Neuronal stem cell (in vitro differentiated cells): ENCODE measurements around the gene MSH5.

Source experiments
- DNase-seq: peaks from one replicate; pipeline ENCODE4 v3.0.0-alpha.2; 2013; ENCODE audit warnings: low spot score
- H2AFZ ChIP-seq: one replicate; pipeline ENCODE4 v1.6.1; 2013; ENCODE audit warnings: mild to moderate bottlenecking, low read length, inconsistent platforms
- H2AK5ac ChIP-seq: 2 replicates; pipeline ENCODE4 v1.6.1; 2013; ENCODE audit warnings: low read depth, mild to moderate bottlenecking, inconsistent platforms, low read length, moderate library complexity, mixed read lengths
- H2BK120ac ChIP-seq: 2 replicates; pipeline ENCODE4 v1.6.1; 2013; ENCODE audit warnings: low read depth, mild to moderate bottlenecking, inconsistent platforms, low read length, moderate library complexity, mixed read lengths
- H2BK12ac ChIP-seq: one replicate; pipeline ENCODE4 v1.6.1; 2013; ENCODE audit warnings: low read length, inconsistent platforms
- H2BK15ac ChIP-seq: 2 replicates; pipeline ENCODE4 v1.6.1; 2013; ENCODE audit warnings: mild to moderate bottlenecking, low read length, inconsistent platforms, mixed read lengths
- H2BK5ac ChIP-seq: one replicate; pipeline ENCODE4 v1.6.1; 2013; ENCODE audit warnings: inconsistent platforms, mild to moderate bottlenecking, low read length, moderate library complexity
- H3K14ac ChIP-seq: one replicate; pipeline ENCODE4 v1.6.1; 2013; ENCODE audit warnings: low read length, inconsistent platforms
- H3K18ac ChIP-seq: 2 replicates; pipeline ENCODE4 v1.6.1; 2013; ENCODE audit warnings: low read length, inconsistent platforms
- H3K23ac ChIP-seq: 2 replicates; pipeline ENCODE4 v1.6.1; 2013; ENCODE audit warnings: low read depth, mild to moderate bottlenecking, mixed read lengths, low read length, inconsistent platforms; ENCODE audit not compliant: poor library complexity
- H3K27ac ChIP-seq: replicated peaks from 3 replicates; pipeline ENCODE4 v1.5.1; 2013; ENCODE audit warnings: low read length, inconsistent platforms
- H3K27me3 ChIP-seq, 3 experiments: 2 replicates each; pipeline ENCODE4 v1.6.1; 2013; ENCODE audit warnings: low read length in 3 of 3, mild to moderate bottlenecking in 2 of 3, inconsistent platforms in 1 of 3, low read depth in 1 of 3, mixed read lengths in 1 of 3, moderate library complexity in 1 of 3; ENCODE audit not compliant: control insufficient read depth in 3 of 3, insufficient read depth in 3 of 3
- H3K36me3 ChIP-seq, 2 donors: replicated peaks in 1 of 2; 2 replicates each; pipeline ENCODE4 v1.6.1; 2013; ENCODE audit warnings: low read length in 2 of 2; ENCODE audit not compliant: control insufficient read depth in 2 of 2, insufficient read depth in 2 of 2
- H3K4ac ChIP-seq: 2 replicates; pipeline ENCODE4 v1.6.1; 2013; ENCODE audit warnings: inconsistent platforms, mild to moderate bottlenecking, low read length, moderate library complexity
- H3K4me1 ChIP-seq, 2 donors: 1 replicate in 1 of 2; 2 replicates in 1 of 2; pipeline ENCODE4 v1.6.1; 2013; ENCODE audit warnings: low read length in 2 of 2, low read depth in 1 of 2; ENCODE audit not compliant: control insufficient read depth in 2 of 2, insufficient read depth in 1 of 2
- H3K4me2 ChIP-seq: one replicate; pipeline ENCODE4 v1.6.1; 2013; ENCODE audit warnings: mild to moderate bottlenecking, low read length, inconsistent platforms; ENCODE audit not compliant: insufficient read depth, poor library complexity, severe bottlenecking
- H3K4me3 ChIP-seq, 2 donors: 2 replicates each; pipeline ENCODE4 v1.5.1; 2013; ENCODE audit warnings: low read length in 2 of 2, mild to moderate bottlenecking in 2 of 2, inconsistent platforms in 1 of 2, moderate library complexity in 1 of 2
- H3K79me1 ChIP-seq: one replicate; pipeline ENCODE4 v1.6.1; 2013; ENCODE audit warnings: low read depth, mild to moderate bottlenecking, inconsistent platforms, low read length, moderate library complexity
- H3K9ac ChIP-seq: one replicate; pipeline ENCODE4 v1.6.1; 2013; ENCODE audit warnings: mild to moderate bottlenecking, low read depth, low read length, inconsistent platforms; ENCODE audit not compliant: poor library complexity
- H3K9me3 ChIP-seq, 2 donors: replicated peaks in 1 of 2; 2 replicates each; pipeline versions ENCODE3 to v1.6.1; 2013; ENCODE audit warnings: low read length in 2 of 2, mild to moderate bottlenecking in 2 of 2, inconsistent platforms in 1 of 2, low read depth in 1 of 2, mixed read lengths in 1 of 2, moderate library complexity in 1 of 2; ENCODE audit not compliant: control insufficient read depth in 2 of 2, insufficient read depth in 1 of 2
- H4K8ac ChIP-seq: one replicate; pipeline ENCODE4 v1.6.1; 2013; ENCODE audit warnings: low read depth, mild to moderate bottlenecking, inconsistent platforms, low read length, moderate library complexity
- H4K91ac ChIP-seq: one replicate; pipeline ENCODE4 v1.6.1; 2013; ENCODE audit warnings: low read length, low read depth, mild to moderate bottlenecking, inconsistent platforms; ENCODE audit not compliant: poor library complexity
- WGBS, 2 donors: extraction: QIAGEN DNeasy Blood & Tissue Kit; methylation state at CpG; one replicate each; pipeline ENCODE4 v1.1.7; 2013; ENCODE audit warnings: missing lambda C conversion rate in 2 of 2, mixed read lengths in 1 of 2; ENCODE audit not compliant: insufficient read length in 2 of 2, insufficient replicate concordance in 1 of 2; ENCODE audit errors: extremely low coverage in 2 of 2; 5-methylcytosine and 5-hydroxymethylcytosine counted together

The MSH5 gene

DNA sequence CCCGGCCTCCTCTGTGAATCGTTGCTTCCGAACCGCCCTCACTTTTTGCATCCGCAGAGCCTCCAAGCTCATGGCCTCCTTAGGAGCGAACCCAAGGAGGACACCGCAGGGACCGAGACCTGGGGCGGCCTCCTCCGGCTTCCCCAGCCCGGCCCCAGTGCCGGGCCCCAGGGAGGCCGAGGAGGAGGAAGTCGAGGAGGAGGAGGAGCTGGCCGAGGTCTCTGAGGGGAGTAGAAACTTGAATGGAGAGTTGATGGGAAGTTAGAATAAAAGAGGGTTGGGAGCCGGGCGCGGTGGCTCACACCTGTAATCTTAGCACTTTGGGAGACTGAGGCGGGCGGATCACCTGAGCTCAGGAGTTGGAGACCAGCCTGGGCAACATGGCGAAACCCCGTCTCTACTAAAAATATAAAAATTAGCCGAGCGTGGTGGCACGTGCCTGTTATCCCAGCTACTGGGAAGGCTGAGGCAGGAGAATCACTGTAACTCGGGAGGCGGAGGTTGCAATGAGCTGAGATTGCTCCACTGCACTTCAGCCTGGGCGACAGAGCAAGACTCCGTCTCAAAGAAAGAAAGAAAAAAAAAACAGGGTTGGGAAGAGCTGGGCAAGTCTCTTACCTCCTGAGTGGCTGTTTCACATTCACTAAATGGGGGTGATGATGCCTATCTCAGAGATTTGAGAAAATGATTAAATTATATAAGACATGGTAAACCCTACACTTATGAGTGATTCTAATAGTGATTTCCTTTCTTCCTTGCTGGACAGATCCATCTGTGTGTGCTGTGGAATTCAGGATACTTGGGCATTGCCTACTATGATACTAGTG lies 805 bp downstream of the MSH5 start:
- DNase-seq, result no peak
- Histone ChIP-seq H3K9ac (peak overlapping the region; percentile 84), H3K23ac (peak overlapping the region; percentile 94), H3K9me3 (no peaks in the 10 kb centered on the region), H2BK5ac (peak overlapping the region; percentile 94), H3K4me1 (peaks cover 25 to 30% of the 10 kb centered on the region in 2 donors), H3K27me3 (no peaks in the 10 kb centered on the region), H3K14ac (peak overlapping the region; percentile 89), H4K91ac (peak overlapping the region; percentile 92), H2BK15ac (peak overlapping the region; percentile 74), H2AK5ac (peak overlapping the region; percentile 99), H3K18ac (peak overlapping the region; percentile 95), H3K27ac (peak overlapping the region; percentile 80), H2BK120ac (peak overlapping the region; percentile 47), H3K36me3 (peaks cover 7 to 47% of the 10 kb centered on the region in 2 donors), H3K4ac (peak overlapping the region; percentile 80), H2AFZ (peak overlapping the region; percentile 33), H3K4me3 (peak overlapping the region; percentile 71 to 85), H2BK12ac (peak overlapping the region; percentile 14), H3K4me2 (peak overlapping the region; percentile 83), H3K79me1 (peaks cover 3% of the 10 kb centered on the region), H4K8ac (peak overlapping the region; percentile 84)
- WGBS, 2 donors, result no CpG with 5 or more reads among the region's 29 CpGs

- no peak overlapping the region for H2BK120ac ChIP-seq
- H3K18ac ChIP-seq, result no peak overlapping the region
- no peak overlapping the region for H2BK15ac ChIP-seq
- H3K4me3 ChIP-seq, result no peak overlapping the region
- no peak overlapping the region for H3K4me2 ChIP-seq
- H3K4me1 ChIP-seq, result peaks cover 22 to 26% of the 10 kb centered on the region in 2 donors
- no peak overlapping the region for H2AFZ ChIP-seq
- no peak for DNase-seq
- no peak overlapping the region for H3K14ac ChIP-seq
- H3K9me3 ChIP-seq, result no peaks in the 10 kb centered on the region
- peak overlapping the region; percentile 19 for H4K91ac ChIP-seq
- no peak overlapping the region for H2AK5ac ChIP-seq
- no peak overlapping the region for H2BK12ac ChIP-seq
- H3K27me3 ChIP-seq, result no peaks in the 10 kb centered on the region
- H3K9ac ChIP-seq, result no peak overlapping the region
- no peak overlapping the region for H3K23ac ChIP-seq
- WGBS, 2 donors, result no CpG with 5 or more reads among the region's 2 CpGs
- peaks cover 7 to 51% of the 10 kb centered on the region in 2 donors for H3K36me3 ChIP-seq
- no peak overlapping the region for H3K27ac ChIP-seq
- H3K79me1 ChIP-seq, result peaks cover 1% of the 10 kb centered on the region
- no peak overlapping the region for H4K8ac ChIP-seq
- no peak overlapping the region for H2BK5ac ChIP-seq
- H3K4ac ChIP-seq, result no peak overlapping the region
These were observed 2.0 kb downstream of the MSH5 start for GRCh38 chr6:31741815-31742214.

GRCh38 chr6:31742894-31743293 lies 3.1 kb downstream of the MSH5 start:
- Histone ChIP-seq H3K14ac (no peak overlapping the region), H3K9ac (peak overlapping the region; percentile 13), H2AK5ac (no peak overlapping the region), H4K91ac (no peak overlapping the region), H4K8ac (no peak overlapping the region), H3K27ac (no peak overlapping the region), H3K36me3 (peaks cover 12 to 62% of the 10 kb centered on the region in 2 donors), H2BK120ac (no peak overlapping the region), H2BK15ac (no peak overlapping the region), H3K4ac (no peak overlapping the region), H3K9me3 (no peaks in the 10 kb centered on the region), H2BK12ac (peak overlapping the region; percentile 18), H3K79me1 (no peaks in the 10 kb centered on the region), H2AFZ (no peak overlapping the region), H3K4me2 (no peak overlapping the region), H3K27me3 (no peaks in the 10 kb centered on the region), H3K4me3 (no peak overlapping the region), H2BK5ac (no peak overlapping the region), H3K4me1 (peaks cover 16 to 22% of the 10 kb centered on the region in 2 donors), H3K18ac (no peak overlapping the region), H3K23ac (no peak overlapping the region)
- DNase-seq, result no peak
- no CpG with 5 or more reads among the region's 3 CpGs for WGBS, 2 donors

GRCh38 chr6:31744422-31744821 lies 4.6 kb downstream of the MSH5 start:
- Histone ChIP-seq H4K8ac (no peak overlapping the region), H3K9ac (no peak overlapping the region), H3K4me3 (no peak overlapping the region), H3K27me3 (no peaks in the 10 kb centered on the region), H2BK5ac (no peak overlapping the region), H3K27ac (no peak overlapping the region), H2BK120ac (no peak overlapping the region), H2BK15ac (no peak overlapping the region), H3K4ac (no peak overlapping the region), H2AK5ac (no peak overlapping the region), H3K23ac (no peak overlapping the region), H3K4me1 (peaks cover 2 to 8% of the 10 kb centered on the region in 2 donors), H2BK12ac (no peak overlapping the region), H3K4me2 (no peak overlapping the region), H2AFZ (no peak overlapping the region), H3K79me1 (no peaks in the 10 kb centered on the region), H4K91ac (no peak overlapping the region), H3K14ac (no peak overlapping the region), H3K9me3 (no peaks in the 10 kb centered on the region), H3K18ac (no peak overlapping the region), H3K36me3 (peaks cover 13 to 73% of the 10 kb centered on the region in 2 donors)
- no CpG with 5 or more reads among the region's 1 CpG for WGBS, 2 donors
- DNase-seq, result no peak
